GM19193 (cell line): Measurements from ENCODE around the gene MSH5.
A peak's percentile ranks its signal among the peaks of the same experiment; 100 is the strongest.

Experiments used
- POLR2A ChIP-seq: IDR thresholded peaks from 4 replicates; pipeline ENCODE4 v1.6.1; 2011; ENCODE audit not compliant: insufficient read depth, insufficient read length; ENCODE audit errors: extremely low read depth

MSH5 gene

DNA sequence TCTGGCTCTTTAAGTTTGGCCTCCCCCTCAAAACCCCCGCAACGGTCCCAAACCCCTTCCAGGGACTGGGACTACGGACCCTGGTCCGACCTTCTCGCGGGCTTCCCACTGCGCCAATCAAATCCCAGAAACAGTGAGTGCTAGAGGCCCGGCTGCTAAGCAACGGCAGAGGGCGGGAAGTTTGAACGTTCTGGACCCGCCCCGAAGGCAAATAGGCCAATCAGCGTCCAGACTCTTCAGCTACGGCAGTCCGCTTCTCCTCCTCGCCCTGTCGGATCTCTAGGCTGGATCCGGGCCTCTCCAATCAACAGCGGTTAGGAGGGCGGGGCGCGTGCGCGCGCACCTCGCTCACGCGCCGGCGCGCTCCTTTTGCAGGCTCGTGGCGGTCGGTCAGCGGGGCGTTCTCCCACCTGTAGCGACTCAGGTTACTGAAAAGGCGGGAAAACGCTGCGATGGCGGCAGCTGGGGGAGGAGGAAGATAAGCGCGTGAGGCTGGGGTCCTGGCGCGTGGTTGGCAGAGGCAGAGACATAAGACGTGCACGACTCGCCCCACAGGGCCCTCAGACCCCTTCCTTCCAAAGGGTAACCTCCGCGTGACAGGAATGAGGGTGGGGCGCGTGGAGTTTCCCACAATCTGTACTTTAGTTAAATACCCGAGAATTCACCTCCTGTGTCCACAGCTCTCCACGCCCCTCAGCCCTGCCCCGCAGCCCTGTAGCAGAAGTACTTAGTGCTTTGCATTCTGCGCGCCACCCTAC is at the start of gene MSH5:
Gene MSH5 (plus strand): TSS at position 367 of the 758 bp plus-strand sequence. CDS start 462 bp downstream, outside the sequence.
- TF ChIP-seq POLR2A: peak; percentile 58

DNA sequence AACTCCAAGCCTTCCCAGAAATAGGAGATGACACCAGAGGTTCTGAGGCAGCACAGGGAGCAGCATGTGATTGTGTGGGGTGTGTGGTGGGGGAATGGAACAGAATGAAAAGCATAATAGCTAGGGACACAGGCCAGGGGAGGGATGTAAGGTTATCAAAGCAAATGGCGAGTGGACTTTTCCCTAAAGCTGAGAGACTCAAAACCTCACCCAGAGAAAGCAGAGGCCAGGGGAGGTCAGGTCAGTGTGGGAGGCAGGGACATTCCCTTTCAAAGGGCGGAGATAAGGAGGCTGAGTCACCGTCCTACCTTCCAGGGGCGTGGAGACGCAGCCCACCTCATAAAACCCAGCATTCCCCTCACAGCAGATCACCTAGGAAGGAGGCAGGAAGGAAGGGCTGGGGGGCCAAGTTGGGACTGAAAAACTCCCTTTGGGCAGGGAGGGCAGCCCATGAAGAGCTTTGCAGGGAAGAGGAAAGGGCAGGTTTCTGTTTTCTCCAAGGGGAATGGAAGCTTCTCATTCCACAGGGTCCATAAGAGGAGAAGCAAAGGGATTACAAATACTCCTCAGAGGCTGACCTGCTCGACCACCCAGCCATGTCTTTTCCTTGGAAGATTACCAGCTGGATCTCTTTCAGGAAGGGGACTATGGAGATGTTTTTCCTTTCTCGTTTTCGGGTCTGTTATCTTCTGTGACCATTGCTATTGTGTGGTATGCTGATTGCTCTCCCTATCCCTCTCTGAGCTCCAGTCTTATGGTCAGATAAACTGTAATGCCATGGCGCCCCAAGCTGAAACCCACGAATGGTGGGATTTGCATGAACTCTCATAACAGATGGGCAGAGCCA is 49.4 kb upstream of the MSH5 start:
- TF ChIP-seq POLR2A: no peak

GRCh38 chr6:31691078-31691463 is 48.7 kb upstream of the MSH5 start:
- TF ChIP-seq POLR2A: no peak

GRCh38 chr6:31691564-31692108 is 48.2 kb upstream of the MSH5 start:
- TF ChIP-seq POLR2A: no peak

- TF ChIP-seq POLR2A: no peak
Measured at GRCh38 chr6:31692353-31692752, 47.5 kb upstream of the MSH5 start.

DNA sequence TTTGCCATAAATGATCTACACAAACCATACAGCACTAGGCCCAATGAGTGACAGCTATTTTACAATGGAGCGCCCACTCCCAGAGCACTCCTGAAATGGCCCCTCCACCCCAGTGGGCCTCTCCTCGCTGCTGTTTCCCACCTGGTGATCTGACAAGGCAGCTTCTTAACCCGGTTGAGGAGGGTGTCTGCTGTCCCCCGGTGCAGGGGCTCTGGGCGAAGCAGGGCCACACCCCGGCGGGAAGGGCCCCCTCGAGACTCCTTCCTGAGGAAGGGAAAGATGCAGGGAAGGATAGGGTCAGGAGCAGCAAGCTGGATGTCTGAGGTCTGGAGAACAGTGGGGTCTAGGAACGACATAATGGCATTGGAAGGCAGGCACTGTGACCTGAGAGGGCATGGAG is 46.9 kb upstream of the MSH5 start:
- TF ChIP-seq POLR2A: no peak

DNA sequence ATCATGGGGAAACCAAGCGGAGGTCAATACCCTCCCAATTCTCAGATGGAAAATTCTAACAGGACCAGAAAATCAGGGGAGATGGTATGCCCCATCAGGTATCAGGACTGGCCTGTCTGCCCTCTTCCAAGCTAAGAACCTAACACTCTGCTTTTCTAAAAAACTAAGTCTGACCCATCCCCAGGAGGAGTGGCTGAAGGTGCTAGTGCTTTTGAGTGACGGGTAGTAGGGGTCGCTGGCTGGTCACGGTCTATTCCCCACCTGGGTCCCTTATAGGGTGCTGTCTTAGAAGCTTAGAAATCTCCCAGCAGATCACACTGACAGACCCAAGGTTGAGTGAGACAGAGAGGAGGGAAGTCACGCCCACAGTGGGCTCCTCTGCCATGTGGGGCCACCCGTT is 46.3 kb upstream of the MSH5 start:
- no peak for TF ChIP-seq POLR2A

DNA sequence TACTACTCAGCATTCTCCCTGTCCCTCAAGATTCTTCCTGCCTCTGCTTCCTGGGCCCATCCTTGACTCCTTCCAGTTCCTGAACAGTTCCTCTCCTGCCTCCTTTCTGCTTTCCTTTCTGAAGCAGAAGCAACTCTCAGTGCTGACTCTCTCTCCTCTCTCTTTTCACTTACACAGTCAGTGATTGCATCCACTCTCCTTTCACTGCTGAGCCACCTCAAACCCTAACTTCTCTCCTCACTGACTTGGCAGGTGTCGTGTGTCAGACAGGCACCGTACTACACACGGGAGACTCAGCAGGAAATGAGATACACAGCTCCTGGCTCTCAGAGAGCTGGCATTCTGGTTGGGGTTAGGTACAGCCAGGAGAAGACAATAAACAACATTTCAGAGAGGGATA is 42.2 kb upstream of the MSH5 start:
- TF ChIP-seq POLR2A: no peak

DNA sequence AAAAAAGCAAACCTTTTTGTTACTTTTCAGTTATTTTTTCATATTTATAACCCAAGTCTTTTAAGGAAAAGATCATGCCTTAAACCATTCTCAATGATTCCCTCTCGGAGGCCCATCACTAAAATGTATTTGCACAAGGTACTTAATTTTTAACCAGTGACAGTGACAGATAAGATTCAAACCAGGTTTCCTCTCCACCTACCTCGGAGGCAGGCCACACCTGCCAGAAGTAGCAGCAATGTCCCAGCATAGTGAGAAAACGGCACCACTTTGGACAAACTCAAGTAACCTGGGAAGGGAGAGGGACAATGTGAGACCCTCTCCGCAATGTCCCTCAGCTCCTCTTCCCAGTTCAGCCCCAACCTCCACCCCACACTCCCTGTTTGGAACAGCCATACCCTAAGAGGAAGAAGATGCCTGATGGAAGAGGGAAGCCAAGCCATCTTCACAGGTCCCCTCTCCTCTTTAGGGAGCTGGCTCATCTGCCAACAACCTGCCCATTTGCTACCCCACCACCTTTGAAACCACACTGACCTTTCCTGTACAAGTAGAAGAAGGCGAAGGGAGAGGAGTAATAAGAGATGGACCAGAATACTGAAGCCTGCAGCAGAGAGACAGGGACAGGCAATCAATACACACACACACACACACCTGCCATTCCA is 38.9 kb upstream of the MSH5 start:
- no peak for TF ChIP-seq POLR2A

DNA sequence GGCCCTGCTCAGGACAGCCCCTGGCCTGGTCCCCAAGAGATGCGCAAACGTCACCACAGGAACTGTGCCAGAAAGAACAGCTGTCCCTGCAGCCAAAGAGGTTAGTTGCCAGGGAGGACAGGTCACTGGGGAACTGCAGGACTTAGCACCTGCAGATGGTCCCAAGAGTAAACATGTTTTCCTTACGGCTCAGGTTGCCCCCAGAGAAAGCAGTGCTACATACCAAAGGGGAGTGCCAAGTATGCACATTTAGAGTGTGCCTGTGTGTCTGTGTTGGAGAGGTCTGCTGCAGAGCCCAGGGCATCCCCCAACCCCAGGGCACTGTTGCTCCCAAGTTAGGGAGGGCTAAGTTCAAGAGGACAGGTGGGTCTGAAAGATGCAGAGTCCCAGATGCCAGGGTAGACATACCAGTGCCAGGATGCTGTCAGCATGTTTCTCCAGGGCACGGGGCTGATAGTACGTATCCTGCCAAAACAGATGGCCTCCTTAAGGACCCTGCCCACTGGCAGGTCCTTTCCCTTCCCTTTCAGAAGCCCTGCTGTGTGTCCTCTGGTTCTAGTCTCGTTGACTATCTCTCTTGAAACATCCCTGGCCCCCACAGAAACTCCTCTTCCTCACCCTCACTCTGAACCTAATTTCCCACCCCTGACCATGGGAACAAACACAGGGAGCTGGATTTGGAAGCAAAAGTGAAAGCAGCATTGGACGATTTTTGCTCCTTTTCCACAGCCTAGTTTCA is 38.0 kb upstream of the MSH5 start:
- no peak for TF ChIP-seq POLR2A

DNA sequence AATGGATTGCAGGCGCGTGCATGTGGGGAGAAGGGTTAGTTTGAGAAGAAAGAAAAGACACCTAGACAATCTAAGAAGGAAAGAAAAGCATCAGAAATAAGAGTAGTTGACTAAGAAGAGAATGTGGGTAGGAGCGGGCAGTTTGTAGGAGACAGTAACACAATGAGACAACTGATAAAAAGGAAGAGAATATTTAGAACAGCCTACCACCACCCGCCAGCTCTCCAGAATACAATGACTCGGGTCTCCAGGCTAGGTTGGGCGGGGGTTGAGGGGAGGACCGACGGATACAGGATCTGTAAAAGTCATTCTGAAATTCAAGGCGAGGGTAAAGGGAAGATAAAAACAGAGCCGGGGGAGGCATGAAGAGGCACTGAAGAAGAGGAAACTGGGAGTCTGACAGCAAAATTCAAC is 37.4 kb upstream of the MSH5 start:
- TF ChIP-seq POLR2A: no peak

GRCh38 chr6:31702819-31703716 is 36.7 kb upstream of the MSH5 start, which contains the start of gene ABHD16A:
TSS of gene ABHD16A (minus strand) at chr6:31703324. CDS start at chr6:31703281, 43 bp downstream.
- TF ChIP-seq POLR2A: peak; percentile 91

GRCh38 chr6:31705931-31706330 is 33.9 kb upstream of the MSH5 start:
- TF ChIP-seq POLR2A: no peak
